Measurements from ENCODE around the gene NYNRIN.

The NYNRIN gene

GRCh38 chr14:24463017-24463883 is 64.4 kb downstream of the NYNRIN start:
- DNase-seq = no peak

- DNase-seq = no peak
Measured at GRCh38 chr14:24463884-24464785, 65.3 kb downstream of the NYNRIN start.

- DNase-seq = no peak
Measured at GRCh38 chr14:24465368-24465767, 66.6 kb downstream of the NYNRIN start.

GRCh38 chr14:24465805-24466204 is 67.0 kb downstream of the NYNRIN start:
- no peak for DNase-seq

All from femur (tissue), 1 donor.